Activated CD4-positive, alpha-beta T cell treated with anti-CD3 and anti-CD28 coated beads, Interleukin-2, Interleukin-4, amounts not matched to agents 100 ng/mL and 50 ng/mL, durations not matched to agents 16 hours and 8 hours (primary cell): ENCODE data around the gene ATE1.

Source experiments
- DNase-seq: peaks from one replicate; pipeline ENCODE4 v3.0.0-alpha.2; 2020; ENCODE audit warnings: low spot score

The ATE1 gene

GRCh38 chr10:121865554-121865953 lies 62.3 kb downstream of the ATE1 start:
- DNase-seq = no peak

DNA sequence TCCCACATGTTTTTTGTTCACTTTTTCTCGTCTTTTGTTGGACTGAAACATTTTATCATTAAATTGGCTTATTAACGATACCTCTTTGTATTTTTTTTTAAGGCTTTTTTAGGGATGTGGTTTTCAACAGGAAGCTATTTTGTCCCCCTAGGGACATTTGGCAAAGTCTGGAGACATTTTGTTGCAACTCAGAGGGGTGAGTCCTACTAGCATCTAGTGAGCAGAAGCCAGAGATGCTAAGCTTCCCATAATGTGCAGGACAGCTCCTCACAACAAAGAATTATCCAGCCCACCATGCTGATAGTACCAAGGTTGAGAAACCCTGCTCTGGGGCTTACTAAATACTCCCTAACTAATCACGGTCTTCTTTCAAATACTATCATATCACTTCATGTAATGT lies 63.2 kb downstream of the ATE1 start:
- no peak for DNase-seq

GRCh38 chr10:121864168-121864567 lies 63.7 kb downstream of the ATE1 start:
- DNase-seq = no peak

- DNase-seq = no peak
Measured at GRCh38 chr10:121862649-121863048, 65.2 kb downstream of the ATE1 start.

- no peak for DNase-seq
Measured at GRCh38 chr10:121862042-121862441, 65.8 kb downstream of the ATE1 start.

DNA sequence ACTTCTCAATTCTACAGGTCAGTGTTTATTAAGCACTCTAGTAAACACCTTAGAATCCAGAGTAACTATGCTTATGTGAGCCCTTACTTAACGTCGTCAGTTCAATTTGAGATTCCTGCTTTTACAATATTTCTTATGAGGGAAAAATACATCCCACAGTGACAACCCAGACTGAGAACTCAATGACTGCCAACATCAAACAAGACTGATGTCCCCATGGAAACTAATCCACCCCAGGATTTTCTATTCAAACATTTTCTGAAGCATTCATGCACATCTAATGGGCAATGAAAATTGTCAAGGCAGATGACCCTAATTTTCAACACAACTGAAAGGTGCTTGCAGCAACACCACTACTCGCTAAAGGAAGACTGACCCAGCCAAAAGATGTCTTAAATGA lies 67.0 kb downstream of the ATE1 start:
- no peak for DNase-seq

DNA sequence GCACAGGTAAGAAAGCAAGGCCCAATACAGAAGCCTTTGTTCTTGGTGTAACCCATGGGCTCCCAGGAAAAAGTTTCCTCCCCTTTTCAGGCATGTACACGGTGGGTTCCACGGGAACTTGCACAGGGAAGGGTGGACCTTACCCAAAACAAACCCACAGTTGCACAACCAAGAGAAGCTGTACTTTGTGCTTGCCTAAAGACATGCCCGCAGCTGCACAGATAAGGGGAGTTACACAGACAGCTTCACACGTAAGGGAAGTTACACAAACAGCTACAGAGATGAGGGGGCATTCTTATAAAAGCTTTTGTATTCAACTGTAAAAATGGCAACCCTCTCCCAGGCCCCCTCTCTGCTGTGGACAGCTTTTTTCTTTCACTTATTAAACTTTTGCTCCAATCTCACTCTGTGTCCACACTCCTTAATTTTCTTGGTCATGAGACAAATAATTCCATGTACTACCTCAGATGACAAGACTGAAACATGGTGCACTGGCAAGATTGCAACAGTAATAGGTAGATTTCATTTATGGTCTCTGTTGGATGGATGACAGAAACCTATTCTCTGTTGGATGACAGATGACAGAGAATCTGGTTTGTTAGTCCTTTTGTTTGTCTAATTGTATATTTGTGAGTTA lies 72.9 kb downstream of the ATE1 start:
- no peak for DNase-seq

GRCh38 chr10:121853950-121854349 lies 73.9 kb downstream of the ATE1 start:
- no peak for DNase-seq

- no peak for DNase-seq
Measured at GRCh38 chr10:121851786-121852185, 76.0 kb downstream of the ATE1 start.

DNA sequence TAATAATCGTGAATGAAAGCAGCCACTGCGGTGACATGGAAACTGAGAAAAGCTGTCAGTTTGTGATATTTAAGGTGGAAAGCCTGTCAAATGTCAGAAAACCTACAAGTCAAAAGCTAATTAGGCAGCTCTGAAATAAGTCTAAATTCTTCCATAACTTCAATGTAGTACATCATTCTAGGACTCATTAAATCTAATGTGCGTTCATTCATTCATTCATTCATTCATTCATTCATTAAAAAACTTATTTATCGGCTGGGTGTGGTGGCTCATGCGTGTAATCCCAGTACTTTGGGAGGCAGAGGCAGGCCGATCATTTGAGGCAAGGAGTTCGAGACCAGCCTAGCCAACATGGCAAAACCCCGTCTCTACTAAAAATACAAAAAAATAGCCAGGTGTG lies 79.7 kb downstream of the ATE1 start:
- no peak for DNase-seq

- DNase-seq = no peak
Measured at GRCh38 chr10:121846555-121846954, 81.3 kb downstream of the ATE1 start.

DNA sequence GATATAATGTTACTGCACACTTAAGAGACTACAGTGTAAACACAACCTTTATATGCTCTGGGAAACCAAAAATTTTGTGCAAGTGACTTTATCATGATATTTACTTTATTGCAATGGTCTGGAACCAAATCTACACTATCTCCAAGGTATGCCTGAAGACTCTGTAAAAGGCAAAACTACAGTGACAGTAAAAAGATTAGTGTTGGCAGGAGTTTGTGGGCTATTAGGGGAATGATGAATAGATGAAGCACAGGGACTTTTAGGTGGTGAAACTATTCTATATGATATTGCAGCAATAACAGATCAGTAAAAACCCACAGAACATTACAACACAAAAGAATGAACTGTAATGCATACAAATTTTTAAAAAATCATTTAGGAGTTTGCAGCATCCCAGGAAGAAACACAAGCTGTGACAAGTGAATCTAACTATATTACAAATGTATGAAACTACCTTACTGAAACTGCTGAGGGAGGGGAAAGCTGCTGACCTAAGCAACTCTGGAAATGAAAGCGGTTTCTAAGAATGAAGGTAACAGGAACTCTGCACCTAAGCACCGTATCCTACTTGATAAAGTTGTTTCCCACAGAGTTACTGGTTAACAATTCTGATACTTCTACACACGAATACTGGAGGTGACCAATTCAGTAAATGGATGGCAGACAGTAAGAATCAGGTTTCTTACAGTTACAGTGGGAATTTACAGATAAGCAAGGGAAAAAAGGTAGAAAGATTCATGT lies 82.6 kb downstream of the ATE1 start:
- peak; percentile 78 for DNase-seq

- DNase-seq = no peak
Measured at GRCh38 chr10:121844537-121844936, 83.3 kb downstream of the ATE1 start.

DNA sequence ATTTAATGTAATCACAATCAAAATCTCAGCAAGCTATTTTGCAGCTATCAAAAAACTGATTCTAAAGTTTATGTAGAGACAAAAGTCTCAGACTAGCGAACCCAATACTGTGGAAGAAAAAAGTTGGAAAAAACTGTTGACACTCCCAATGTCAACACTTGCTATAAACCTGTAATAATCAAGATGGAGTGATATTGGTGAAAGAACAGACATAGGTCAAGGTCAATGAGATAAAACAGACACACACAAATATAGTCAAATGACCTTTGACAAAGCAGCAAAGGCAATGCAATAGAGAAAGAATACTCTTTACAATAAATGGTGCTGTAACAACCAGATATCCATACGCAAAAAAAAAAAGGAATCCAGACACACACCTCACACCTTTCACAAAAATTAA lies 84.5 kb downstream of the ATE1 start:
- DNase-seq = no peak

- no peak for DNase-seq
Measured at GRCh38 chr10:121841862-121842261, 86.0 kb downstream of the ATE1 start.

- no peak for DNase-seq
Measured at GRCh38 chr10:121838931-121839330, 88.9 kb downstream of the ATE1 start.

DNA sequence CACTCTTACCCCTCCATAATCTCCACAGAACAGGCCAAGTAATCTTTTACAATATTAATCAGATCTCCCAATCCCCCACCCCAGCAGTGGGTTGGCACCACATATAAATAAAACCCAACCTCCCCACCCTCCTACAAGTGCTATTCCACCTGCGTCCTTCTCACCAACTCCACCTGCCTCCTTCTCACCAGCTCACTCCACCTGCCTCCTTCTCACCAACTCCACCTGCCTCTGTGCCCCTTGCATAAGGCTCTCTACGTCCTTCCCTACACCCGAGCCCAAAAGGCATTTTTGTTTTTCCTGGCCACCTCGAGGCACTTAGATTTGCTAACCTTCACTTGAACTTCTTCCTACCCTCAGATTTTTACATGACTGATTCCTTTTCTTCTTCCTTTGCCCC lies 89.7 kb downstream of the ATE1 start:
- no peak for DNase-seq

DNA sequence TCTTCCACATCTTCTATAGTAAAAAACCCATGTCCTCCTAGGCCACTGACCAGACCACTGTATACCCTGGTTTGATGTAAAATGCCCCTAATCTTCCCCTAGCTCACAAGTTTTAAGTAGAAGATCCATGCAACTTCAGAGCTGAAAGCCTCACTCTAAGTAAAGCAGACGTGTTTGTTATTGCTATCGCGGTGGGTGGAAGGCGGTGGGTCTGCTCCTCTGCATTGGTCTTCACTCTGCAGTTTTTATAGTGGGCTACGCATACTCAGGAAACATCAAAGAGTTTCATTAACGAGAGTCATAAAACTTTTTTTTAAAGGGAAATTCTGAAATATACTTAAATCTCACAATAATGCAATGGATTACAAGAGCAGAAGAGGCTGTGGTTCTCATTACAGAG lies 91.7 kb downstream of the ATE1 start:
- no peak for DNase-seq

GRCh38 chr10:121835376-121835775 lies 92.5 kb downstream of the ATE1 start:
- no peak for DNase-seq

DNA sequence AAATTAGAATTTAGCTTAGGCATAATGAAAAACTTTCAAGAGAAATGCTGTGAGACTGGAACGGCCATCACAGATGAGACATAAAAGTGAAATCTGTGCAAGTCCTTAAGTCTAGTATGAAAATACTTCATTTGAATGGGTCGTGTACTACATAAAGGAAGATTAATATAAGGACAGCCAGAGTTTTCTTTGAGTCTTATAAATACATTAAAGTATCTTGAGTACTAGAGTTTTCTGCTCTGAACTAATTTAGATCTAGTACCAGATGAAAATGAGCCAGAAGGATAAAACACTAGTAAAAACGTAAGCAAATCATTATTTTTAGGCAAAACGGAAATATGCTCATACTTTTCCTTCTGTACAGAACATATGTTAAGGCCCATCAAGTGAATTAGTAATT lies 93.1 kb downstream of the ATE1 start:
- DNase-seq = no peak

GRCh38 chr10:121833387-121833786 lies 94.4 kb downstream of the ATE1 start:
- DNase-seq = no peak

GRCh38 chr10:121832647-121833046 lies 95.2 kb downstream of the ATE1 start:
- no peak for DNase-seq

DNA sequence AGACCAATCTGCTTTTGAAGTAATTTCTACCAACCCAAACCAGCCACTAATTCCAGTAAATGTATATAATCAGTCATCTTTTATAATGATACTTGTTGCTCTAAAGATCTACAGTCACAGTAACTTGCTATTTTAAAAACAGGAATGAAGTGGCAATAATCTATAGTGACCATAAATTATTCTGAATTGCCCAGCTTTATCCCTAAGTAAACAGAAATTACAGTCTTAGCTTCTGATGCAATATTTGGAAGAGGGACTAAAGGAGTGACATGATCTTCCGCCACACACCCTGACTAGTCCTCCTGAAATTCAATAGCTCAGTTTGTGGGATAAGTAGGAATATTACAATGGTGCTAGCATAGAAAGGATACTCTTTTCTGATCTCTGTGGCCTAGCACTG lies 96.1 kb downstream of the ATE1 start:
- no peak for DNase-seq

DNA sequence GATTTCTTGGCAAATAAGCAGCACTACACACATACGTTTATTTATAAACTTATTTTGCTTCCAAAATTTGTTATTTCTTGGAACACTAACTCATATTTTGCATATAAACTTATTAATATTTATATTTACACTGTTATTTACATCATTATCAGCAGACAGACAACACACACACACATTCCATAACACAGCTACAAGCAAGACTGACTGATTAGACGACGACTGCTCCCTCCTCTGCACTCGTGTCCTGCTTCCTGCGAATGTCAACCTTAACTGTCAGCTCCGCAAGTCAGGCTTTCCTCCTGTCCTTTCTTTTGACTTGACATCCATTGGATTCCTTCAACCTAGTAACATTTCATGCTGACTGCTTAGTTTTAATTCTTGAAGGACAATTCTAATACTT lies 96.6 kb downstream of the ATE1 start:
- no peak for DNase-seq
